H9 (cell line): ENCODE measurements around the gene PPP1R13B. TPM values are rescaled to one million over a fixed set of nuclear protein-coding genes. Genes with fewer than 3 reads are reported as not detected.

Experiments used
- DNase-seq: peaks from one replicate; pipeline ENCODE4 v3.0.0-alpha.2; 2017
- H2AFZ ChIP-seq: one replicate; pipeline ENCODE4 v1.6.1; 2013; ENCODE audit warnings: mild to moderate bottlenecking, low read length, control low read depth, moderate library complexity
- H2AK5ac ChIP-seq: 2 replicates; pipeline ENCODE4 v1.6.1; 2013; ENCODE audit warnings: low read length, control low read depth, mixed read lengths; ENCODE audit not compliant: insufficient read length
- H2BK120ac ChIP-seq: one replicate; pipeline ENCODE4 v1.6.1; 2013; ENCODE audit warnings: low read depth, mild to moderate bottlenecking, low read length, control low read depth, inconsistent platforms; ENCODE audit not compliant: poor library complexity, severe bottlenecking
- H2BK12ac ChIP-seq: 2 replicates; pipeline ENCODE4 v1.6.1; 2013; ENCODE audit warnings: low read length, control low read depth, mixed read lengths, low read depth; ENCODE audit not compliant: insufficient read length
- H2BK15ac ChIP-seq: 2 replicates; pipeline ENCODE4 v1.6.1; 2013; ENCODE audit warnings: low read depth, low read length, control low read depth
- H2BK20ac ChIP-seq: one replicate; pipeline ENCODE4 v1.6.1; 2013; ENCODE audit warnings: low read depth, mild to moderate bottlenecking, low read length, control low read depth, inconsistent platforms; ENCODE audit not compliant: poor library complexity, severe bottlenecking
- H2BK5ac ChIP-seq: 2 replicates; pipeline ENCODE4 v1.6.1; 2013; ENCODE audit warnings: low read length, control low read depth, mixed read lengths; ENCODE audit not compliant: insufficient read length
- H3K14ac ChIP-seq: 2 replicates; pipeline ENCODE4 v1.6.1; 2013; ENCODE audit warnings: low read length, control low read depth; ENCODE audit not compliant: insufficient read depth
- H3K18ac ChIP-seq: 2 replicates; pipeline ENCODE4 v1.6.1; 2013; ENCODE audit warnings: low read depth, mild to moderate bottlenecking, mixed read lengths, low read length, control low read depth; ENCODE audit not compliant: insufficient read length
- H3K23ac ChIP-seq: 2 replicates; pipeline ENCODE4 v1.6.1; 2013; ENCODE audit warnings: low read length, control low read depth, mixed read lengths, low read depth; ENCODE audit not compliant: insufficient read length
- H3K23me2 ChIP-seq: 2 replicates; pipeline ENCODE4 v1.6.1; 2013; ENCODE audit warnings: low read depth, mild to moderate bottlenecking, mixed read lengths, low read length, control low read depth; ENCODE audit not compliant: insufficient read length, poor library complexity, severe bottlenecking
- H3K27ac ChIP-seq: 2 replicates; pipeline ENCODE4 v1.5.1; 2013; ENCODE audit warnings: low read length, control low read depth, mixed read lengths, low read depth; ENCODE audit not compliant: insufficient read length
- H3K27me3 ChIP-seq: 2 replicates; pipeline ENCODE4 v1.6.1; 2013; ENCODE audit warnings: low read length, control low read depth, inconsistent platforms; ENCODE audit not compliant: insufficient read depth
- H3K4ac ChIP-seq: 2 replicates; pipeline ENCODE4 v1.6.1; 2013; ENCODE audit warnings: low read depth, mild to moderate bottlenecking, control low read depth, inconsistent platforms, low read length, moderate library complexity
- H3K4me1 ChIP-seq: 2 replicates; pipeline ENCODE4 v1.6.1; 2013; ENCODE audit warnings: low read length, control low read depth, inconsistent platforms; ENCODE audit not compliant: insufficient read depth
- H3K4me2 ChIP-seq: 2 replicates; pipeline ENCODE4 v1.6.1; 2013; ENCODE audit warnings: low read length, control low read depth, mixed read lengths; ENCODE audit not compliant: insufficient read length, insufficient read depth
- H3K56ac ChIP-seq: 2 replicates; pipeline ENCODE4 v1.6.1; 2013; ENCODE audit warnings: low read depth, mild to moderate bottlenecking, mixed read lengths, low read length, control low read depth; ENCODE audit not compliant: insufficient read length
- H3K79me1 ChIP-seq: 2 replicates; pipeline ENCODE4 v1.6.1; 2013; ENCODE audit warnings: low read depth, mild to moderate bottlenecking, moderate library complexity, low read length, control low read depth, inconsistent platforms; ENCODE audit not compliant: insufficient read depth, poor library complexity, severe bottlenecking
- H3K79me2 ChIP-seq: 2 replicates; pipeline ENCODE4 v1.6.1; 2013; ENCODE audit warnings: low read length, control low read depth, inconsistent platforms; ENCODE audit not compliant: insufficient read depth
- H3K9ac ChIP-seq: 2 replicates; pipeline ENCODE4 v1.6.1; 2013; ENCODE audit warnings: low read length, control low read depth, mixed read lengths; ENCODE audit not compliant: insufficient read length; ENCODE audit errors: extremely low read depth
- H3K9me3 ChIP-seq: one replicate; pipeline ENCODE4 v1.6.1; 2013; ENCODE audit warnings: low read depth, low read length, inconsistent platforms; ENCODE audit not compliant: control insufficient read depth
- H3T11ph ChIP-seq: one replicate; pipeline ENCODE4 v1.6.1; 2013; ENCODE audit warnings: mild to moderate bottlenecking, low read length, control low read depth, inconsistent platforms
- H4K20me1 ChIP-seq: one replicate; pipeline ENCODE4 v1.6.1; 2013; ENCODE audit not compliant: control insufficient read depth, insufficient read length, insufficient read depth
- H4K5ac ChIP-seq: 2 replicates; pipeline ENCODE4 v1.6.1; 2013; ENCODE audit warnings: low read depth, mild to moderate bottlenecking, mixed read lengths, low read length, control low read depth; ENCODE audit not compliant: insufficient read length
- H4K8ac ChIP-seq: replicated peaks from 2 replicates; pipeline ENCODE4 v1.6.1; 2013; ENCODE audit warnings: low read length, control low read depth, mixed read lengths, low read depth; ENCODE audit not compliant: insufficient read length
- H4K91ac ChIP-seq: 2 replicates; pipeline ENCODE4 v1.6.1; 2013; ENCODE audit warnings: low read depth, mild to moderate bottlenecking, moderate library complexity, mixed read lengths, low read length, control low read depth; ENCODE audit not compliant: insufficient read length
- H3K27ac Mint-ChIP-seq, 3 experiments: 2 replicates in 2 of 3; 3 replicates in 1 of 3; pipeline ENCODE4 v1.8.0; 2020 to 2021; ENCODE audit warnings: mixed read lengths in 3 of 3, mild to moderate bottlenecking in 1 of 3, moderate library complexity in 1 of 3
- H3K27me3 Mint-ChIP-seq: 2 replicates; pipeline ENCODE4 v1.8.0; 2021; ENCODE audit warnings: low read depth, mild to moderate bottlenecking, moderate library complexity, mixed read lengths
- H3K36me3 Mint-ChIP-seq, 3 experiments: 2 replicates in 2 of 3; 3 replicates in 1 of 3; pipeline ENCODE4 v1.8.0; 2020 to 2021; ENCODE audit warnings: low read depth in 3 of 3, mixed read lengths in 3 of 3; ENCODE audit not compliant: insufficient read depth in 1 of 3
- H3K4me1 Mint-ChIP-seq, 2 experiments: 2 replicates each; pipeline ENCODE4 v1.8.0; 2020; ENCODE audit warnings: mixed read lengths in 2 of 2
- H3K4me3 Mint-ChIP-seq, 2 experiments: 2 replicates in 1 of 2; 3 replicates in 1 of 2; pipeline ENCODE4 v1.8.0; 2020 to 2021; ENCODE audit warnings: mild to moderate bottlenecking in 2 of 2, mixed read lengths in 2 of 2, moderate library complexity in 1 of 2
- H3K9me3 Mint-ChIP-seq, 2 experiments: 2 replicates in 1 of 2; 3 replicates in 1 of 2; pipeline ENCODE4 v1.8.0; 2020; ENCODE audit warnings: mild to moderate bottlenecking in 2 of 2, mixed read lengths in 2 of 2, moderate library complexity in 1 of 2
- WGBS: extraction: QIAGEN DNeasy Blood & Tissue Kit; methylation state at CpG from one replicate; pipeline ENCODE4 v1.1.7; 2013; ENCODE audit warnings: missing lambda C conversion rate, low lambda C conversion rate, mixed read lengths; ENCODE audit not compliant: insufficient read length; ENCODE audit errors: extremely low coverage; 5-methylcytosine and 5-hydroxymethylcytosine counted together
- total RNA-seq: library from RNA; stranded (reverse); gene quantifications from 2 replicates; pipeline ENCODE4 v1.2.1, GENCODE V29; 2021
- TF ChIP-seq, protein P1 (sequence below): fragments of 200-600 bp; sonication (generic); conservative IDR thresholded peaks from 3 replicates; pipeline ENCODE4 v1.8.0; 2021; ENCODE audit warnings: antibody characterized with exemption, mild to moderate bottlenecking

The PPP1R13B gene
- total RNA-seq, 1 experiment from 2014 or later, result 6.0 TPM

DNA sequence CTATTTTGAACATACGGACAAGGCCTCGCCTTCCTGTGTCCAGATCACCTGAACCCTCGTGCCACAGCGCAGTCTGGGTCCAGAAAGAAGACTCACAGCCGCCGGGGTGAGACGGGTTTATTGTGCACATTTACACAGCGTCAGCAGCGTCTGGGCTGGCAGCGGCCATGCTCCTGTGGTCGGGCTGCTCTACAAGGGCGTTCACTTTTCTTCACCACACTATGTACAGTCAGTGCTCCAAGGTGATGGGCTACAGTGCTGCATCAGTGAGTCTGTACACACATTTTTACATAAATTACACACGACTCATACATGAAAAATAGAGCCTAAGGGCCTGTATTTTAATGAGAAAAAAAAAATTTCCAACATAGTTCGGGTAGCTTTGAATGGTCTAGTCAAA is 113.7 kb downstream of the PPP1R13B start:
- Histone ChIP-seq H2AFZ (no peak overlapping the region), H4K91ac (no peak overlapping the region), H3K79me2 (no peaks in the 10 kb centered on the region), H2BK15ac (no peak overlapping the region), H3K79me1 (no peaks in the 10 kb centered on the region), H4K8ac (no peak overlapping the region), H3T11ph (no peak overlapping the region), H2AK5ac (no peak overlapping the region), H2BK120ac (no peak overlapping the region), H3K18ac (no peak overlapping the region), H3K56ac (no peak overlapping the region), H3K4me2 (no peak overlapping the region), H3K4me1 (no peaks in the 10 kb centered on the region), H3K27ac (no peak overlapping the region), H3K4ac (no peak overlapping the region), H2BK12ac (no peak overlapping the region), H2BK20ac (no peak overlapping the region), H4K20me1 (peaks cover 3% of the 10 kb centered on the region), H4K5ac (no peak overlapping the region), H3K14ac (no peak overlapping the region), H2BK5ac (no peak overlapping the region), H3K23me2 (no peaks in the 10 kb centered on the region), H3K27me3 (no peaks in the 10 kb centered on the region), H3K23ac (no peak overlapping the region), H3K9me3 (no peaks in the 10 kb centered on the region), H3K9ac (no peak overlapping the region)
- Mint-ChIP-seq H3K4me1 (peaks cover 0 to 3% of the 10 kb centered on the region in 2 experiments; a peak in 1 of 4 replicates), H3K9me3 (no peaks in the 10 kb centered on the region), H3K4me3 (no peak overlapping the region), H3K27ac (no peak overlapping the region; a peak in 1 of 7 replicates), H3K27me3 (no peaks in the 10 kb centered on the region), H3K36me3 (peaks cover 2 to 48% (median 35%) of the 10 kb centered on the region in 3 experiments; a peak in 6 of 7 replicates)
- TF ChIP-seq, protein P1, sequence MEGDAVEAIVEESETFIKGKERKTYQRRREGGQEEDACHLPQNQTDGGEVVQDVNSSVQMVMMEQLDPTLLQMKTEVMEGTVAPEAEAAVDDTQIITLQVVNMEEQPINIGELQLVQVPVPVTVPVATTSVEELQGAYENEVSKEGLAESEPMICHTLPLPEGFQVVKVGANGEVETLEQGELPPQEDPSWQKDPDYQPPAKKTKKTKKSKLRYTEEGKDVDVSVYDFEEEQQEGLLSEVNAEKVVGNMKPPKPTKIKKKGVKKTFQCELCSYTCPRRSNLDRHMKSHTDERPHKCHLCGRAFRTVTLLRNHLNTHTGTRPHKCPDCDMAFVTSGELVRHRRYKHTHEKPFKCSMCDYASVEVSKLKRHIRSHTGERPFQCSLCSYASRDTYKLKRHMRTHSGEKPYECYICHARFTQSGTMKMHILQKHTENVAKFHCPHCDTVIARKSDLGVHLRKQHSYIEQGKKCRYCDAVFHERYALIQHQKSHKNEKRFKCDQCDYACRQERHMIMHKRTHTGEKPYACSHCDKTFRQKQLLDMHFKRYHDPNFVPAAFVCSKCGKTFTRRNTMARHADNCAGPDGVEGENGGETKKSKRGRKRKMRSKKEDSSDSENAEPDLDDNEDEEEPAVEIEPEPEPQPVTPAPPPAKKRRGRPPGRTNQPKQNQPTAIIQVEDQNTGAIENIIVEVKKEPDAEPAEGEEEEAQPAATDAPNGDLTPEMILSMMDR, result no peak
- DNase-seq, result no peak
- no CpG with 5 or more reads among the region's 14 CpGs for WGBS
